Neutrophil (primary cell): ENCODE results near the gene PIK3CD.

Source experiments
- H3K27ac ChIP-seq: fragments of 200-600 bp; sonication (generic); 2 replicates; pipeline ENCODE4 v1.5.1; 2016; ENCODE audit warnings: mild to moderate bottlenecking, moderate library complexity
- H3K27me3 ChIP-seq: fragments of 200-600 bp; sonication (generic); 2 replicates; pipeline ENCODE4 v1.6.0; 2016; ENCODE audit warnings: mild to moderate bottlenecking
- H3K36me3 ChIP-seq: fragments of 200-600 bp; sonication (generic); 2 replicates; pipeline ENCODE4 v1.5.1; 2017
- H3K4me1 ChIP-seq, 2 experiments: fragments of 200-600 bp in 1 of 2; sonication (generic) in 1 of 2; 1 replicate in 1 of 2; 2 replicates in 1 of 2; pipeline versions ENCODE4 v1.5.1 to v1.6.1; 2013 to 2016; ENCODE audit warnings: low read depth in 1 of 2, low read length in 1 of 2, mild to moderate bottlenecking in 1 of 2, moderate library complexity in 1 of 2; ENCODE audit not compliant: control insufficient read depth in 1 of 2, insufficient read depth in 1 of 2
- H3K4me3 ChIP-seq, 2 experiments: fragments of 200-600 bp in 1 of 2; sonication (generic) in 1 of 2; 1 replicate in 1 of 2; 2 replicates in 1 of 2; pipeline ENCODE4 v1.5.1; 2013 to 2016; ENCODE audit warnings: low read depth in 1 of 2, low read length in 1 of 2, mild to moderate bottlenecking in 1 of 2, moderate library complexity in 1 of 2
- H3K9me3 ChIP-seq: fragments of 200-600 bp; sonication (generic); 2 replicates; pipeline ENCODE4 v1.5.1; 2016
- TF ChIP-seq, protein P1 (sequence below): fragments of 200-600 bp; sonication (generic); IDR thresholded peaks from 2 replicates; pipeline ENCODE4 v1.5.1; 2016; ENCODE audit warnings: antibody characterized with exemption

Gene PIK3CD

GRCh38 chr1:9767964-9768668 is 116.6 kb downstream of the PIK3CD start:
- TF ChIP-seq, protein P1, sequence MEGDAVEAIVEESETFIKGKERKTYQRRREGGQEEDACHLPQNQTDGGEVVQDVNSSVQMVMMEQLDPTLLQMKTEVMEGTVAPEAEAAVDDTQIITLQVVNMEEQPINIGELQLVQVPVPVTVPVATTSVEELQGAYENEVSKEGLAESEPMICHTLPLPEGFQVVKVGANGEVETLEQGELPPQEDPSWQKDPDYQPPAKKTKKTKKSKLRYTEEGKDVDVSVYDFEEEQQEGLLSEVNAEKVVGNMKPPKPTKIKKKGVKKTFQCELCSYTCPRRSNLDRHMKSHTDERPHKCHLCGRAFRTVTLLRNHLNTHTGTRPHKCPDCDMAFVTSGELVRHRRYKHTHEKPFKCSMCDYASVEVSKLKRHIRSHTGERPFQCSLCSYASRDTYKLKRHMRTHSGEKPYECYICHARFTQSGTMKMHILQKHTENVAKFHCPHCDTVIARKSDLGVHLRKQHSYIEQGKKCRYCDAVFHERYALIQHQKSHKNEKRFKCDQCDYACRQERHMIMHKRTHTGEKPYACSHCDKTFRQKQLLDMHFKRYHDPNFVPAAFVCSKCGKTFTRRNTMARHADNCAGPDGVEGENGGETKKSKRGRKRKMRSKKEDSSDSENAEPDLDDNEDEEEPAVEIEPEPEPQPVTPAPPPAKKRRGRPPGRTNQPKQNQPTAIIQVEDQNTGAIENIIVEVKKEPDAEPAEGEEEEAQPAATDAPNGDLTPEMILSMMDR = no peak
- H3K36me3 ChIP-seq = no peaks in the 10 kb centered on the region
- H3K4me1 ChIP-seq = no peaks in the 10 kb centered on the region
- H3K27ac ChIP-seq = no peak overlapping the region
- H3K4me3 ChIP-seq = no peak overlapping the region
- no peaks in the 10 kb centered on the region for H3K9me3 ChIP-seq
- H3K27me3 ChIP-seq = no peaks in the 10 kb centered on the region

DNA sequence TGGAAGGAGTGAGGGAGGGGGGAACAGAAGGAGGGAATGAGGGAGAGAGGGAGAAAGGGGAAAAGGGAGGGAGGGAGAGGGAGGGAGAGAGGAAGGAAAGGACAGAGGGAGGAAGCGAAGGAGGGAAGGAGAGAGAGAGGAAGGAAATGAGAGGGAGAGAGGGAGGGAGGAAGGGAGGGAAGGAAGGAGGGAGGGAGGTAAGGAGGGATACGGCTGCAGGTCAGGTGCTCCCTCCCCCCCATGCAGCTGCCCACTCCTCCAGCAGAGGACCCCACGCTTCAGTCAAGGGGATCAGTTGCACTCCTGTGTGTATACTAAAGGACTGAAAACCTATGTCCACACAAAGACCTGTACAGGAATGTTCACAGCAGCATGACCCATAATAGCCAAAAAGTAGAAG is 117.5 kb downstream of the PIK3CD start:
- no peak overlapping the region for H3K4me3 ChIP-seq
- no peaks in the 10 kb centered on the region for H3K9me3 ChIP-seq
- no peak overlapping the region for H3K27ac ChIP-seq
- no peaks in the 10 kb centered on the region for H3K4me1 ChIP-seq
- TF ChIP-seq, protein P1 = no peak
- H3K36me3 ChIP-seq = no peaks in the 10 kb centered on the region
- H3K27me3 ChIP-seq = no peaks in the 10 kb centered on the region

- Histone ChIP-seq H3K36me3 (no peaks in the 10 kb centered on the region), H3K4me1 (no peaks in the 10 kb centered on the region)
Measured at GRCh38 chr1:9770298-9770697, 118.8 kb downstream of the PIK3CD start.

GRCh38 chr1:9774712-9775679 is 123.5 kb downstream of the PIK3CD start:
- Histone ChIP-seq H3K4me3 (no peak overlapping the region), H3K27me3 (no peaks in the 10 kb centered on the region), H3K27ac (no peak overlapping the region), H3K36me3 (no peaks in the 10 kb centered on the region), H3K4me1 (no peaks in the 10 kb centered on the region), H3K9me3 (no peaks in the 10 kb centered on the region)
- TF ChIP-seq, protein P1 = no peak

More at GRCh38 chr1:9770298-9770697, 118.8 kb downstream of the PIK3CD start:
- TF ChIP-seq, protein P1 = no peak
- no peaks in the 10 kb centered on the region for H3K9me3 ChIP-seq
- H3K27ac ChIP-seq = no peak overlapping the region
- no peaks in the 10 kb centered on the region for H3K27me3 ChIP-seq
- H3K4me3 ChIP-seq = no peak overlapping the region

DNA sequence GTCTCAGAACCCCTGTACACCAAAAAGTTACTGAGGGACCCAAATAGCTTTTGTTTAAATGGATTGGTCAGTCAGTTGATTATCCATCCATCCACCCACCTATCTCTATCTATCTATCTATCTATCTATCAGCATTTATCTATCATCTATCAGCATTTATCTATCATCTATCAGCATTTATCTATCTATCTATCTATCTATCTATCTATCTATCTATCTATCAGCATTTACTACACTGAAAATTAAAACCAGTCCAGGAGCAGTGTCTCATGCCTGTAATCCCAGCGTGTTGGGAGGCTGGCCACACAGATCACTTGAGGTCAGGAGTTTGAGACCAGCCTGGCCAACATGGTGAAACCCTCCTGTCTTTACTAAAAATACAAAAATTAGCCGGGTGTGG is 125.2 kb downstream of the PIK3CD start:
- no peaks in the 10 kb centered on the region for H3K4me1 ChIP-seq
- no peaks in the 10 kb centered on the region for H3K9me3 ChIP-seq
- no peak overlapping the region for H3K4me3 ChIP-seq
- H3K27me3 ChIP-seq = no peaks in the 10 kb centered on the region
- H3K36me3 ChIP-seq = no peaks in the 10 kb centered on the region
- no peak overlapping the region for H3K27ac ChIP-seq
- TF ChIP-seq, protein P1 = no peak
